GM13977 (cell line): ENCODE results near the gene SIN3B.
"Not testable (repeated sequence)": the region's sequence is repeated elsewhere in the genome, so short reads cannot be mapped to it uniquely, and the experiment has no call there.

Experiments
- DNase-seq: peaks from one replicate; pipeline ENCODE4 v3.0.0; 2012; ENCODE audit warnings: low spot score
- in situ Hi-C: fragments of 300-500 bp; cut with MboI; formaldehyde crosslinking; loops from one replicate; pipeline ENCODE4 v1.12.0; 2022; ENCODE audit warnings: low sequenced_read_pairs, low pct_unique_long_range_greater_than_20kb, mixed read lengths, inconsistent platforms; ENCODE audit not compliant: unreplicated experiment
- TF ChIP-seq, protein P1 (sequence below): IDR thresholded peaks from 2 replicates; pipeline ENCODE4 v1.5.1; 2012; ENCODE audit warnings: mild to moderate bottlenecking, control low read depth; ENCODE audit not compliant: insufficient read depth; ENCODE audit errors: extremely low read depth, missing control alignments

The SIN3B gene

DNA sequence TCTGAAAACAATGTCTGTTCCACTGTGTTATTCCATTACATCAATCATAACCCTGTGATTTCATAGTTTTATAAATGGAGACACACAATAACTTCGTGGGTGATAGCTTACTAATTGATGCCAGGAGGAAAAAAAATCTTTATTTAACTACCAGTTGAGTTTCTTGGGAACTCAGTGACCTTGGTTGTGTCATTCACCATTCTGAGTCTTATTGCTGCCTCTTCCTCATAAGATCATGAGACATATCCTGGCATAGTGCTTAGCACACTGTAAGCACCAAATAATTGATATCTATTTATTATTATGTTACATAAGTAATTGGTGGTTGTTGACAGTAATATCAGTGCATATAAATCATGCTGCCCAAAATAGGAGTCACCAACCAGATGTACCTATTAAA lies 39.1 kb upstream of the SIN3B start:
- no peak for DNase-seq
- TF ChIP-seq, protein P1, sequence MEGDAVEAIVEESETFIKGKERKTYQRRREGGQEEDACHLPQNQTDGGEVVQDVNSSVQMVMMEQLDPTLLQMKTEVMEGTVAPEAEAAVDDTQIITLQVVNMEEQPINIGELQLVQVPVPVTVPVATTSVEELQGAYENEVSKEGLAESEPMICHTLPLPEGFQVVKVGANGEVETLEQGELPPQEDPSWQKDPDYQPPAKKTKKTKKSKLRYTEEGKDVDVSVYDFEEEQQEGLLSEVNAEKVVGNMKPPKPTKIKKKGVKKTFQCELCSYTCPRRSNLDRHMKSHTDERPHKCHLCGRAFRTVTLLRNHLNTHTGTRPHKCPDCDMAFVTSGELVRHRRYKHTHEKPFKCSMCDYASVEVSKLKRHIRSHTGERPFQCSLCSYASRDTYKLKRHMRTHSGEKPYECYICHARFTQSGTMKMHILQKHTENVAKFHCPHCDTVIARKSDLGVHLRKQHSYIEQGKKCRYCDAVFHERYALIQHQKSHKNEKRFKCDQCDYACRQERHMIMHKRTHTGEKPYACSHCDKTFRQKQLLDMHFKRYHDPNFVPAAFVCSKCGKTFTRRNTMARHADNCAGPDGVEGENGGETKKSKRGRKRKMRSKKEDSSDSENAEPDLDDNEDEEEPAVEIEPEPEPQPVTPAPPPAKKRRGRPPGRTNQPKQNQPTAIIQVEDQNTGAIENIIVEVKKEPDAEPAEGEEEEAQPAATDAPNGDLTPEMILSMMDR, result no peak
- in situ Hi-C loops, result no loop called here

DNA sequence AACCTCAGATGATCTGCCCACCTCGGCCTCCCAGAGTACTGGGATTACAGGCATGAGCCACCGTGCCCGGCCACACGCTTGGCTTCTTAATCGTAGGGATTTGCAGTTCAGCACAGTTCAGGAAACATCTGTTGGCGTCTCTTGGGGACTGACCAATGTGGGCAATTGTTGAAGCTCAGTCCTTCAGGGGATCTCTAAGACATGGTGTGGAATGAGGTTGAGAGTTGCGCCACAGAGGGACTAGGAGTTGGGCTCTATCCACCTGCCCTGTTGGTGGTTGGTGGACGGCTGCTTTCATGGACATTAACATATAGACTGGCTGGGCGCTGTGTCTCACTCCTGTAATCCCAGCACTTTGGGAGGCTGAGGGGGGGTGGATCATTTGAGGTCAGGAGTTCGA lies 37.3 kb upstream of the SIN3B start:
- DNase-seq, result no peak
- in situ Hi-C loops, result no loop called here
- TF ChIP-seq, protein P1, result no peak

DNA sequence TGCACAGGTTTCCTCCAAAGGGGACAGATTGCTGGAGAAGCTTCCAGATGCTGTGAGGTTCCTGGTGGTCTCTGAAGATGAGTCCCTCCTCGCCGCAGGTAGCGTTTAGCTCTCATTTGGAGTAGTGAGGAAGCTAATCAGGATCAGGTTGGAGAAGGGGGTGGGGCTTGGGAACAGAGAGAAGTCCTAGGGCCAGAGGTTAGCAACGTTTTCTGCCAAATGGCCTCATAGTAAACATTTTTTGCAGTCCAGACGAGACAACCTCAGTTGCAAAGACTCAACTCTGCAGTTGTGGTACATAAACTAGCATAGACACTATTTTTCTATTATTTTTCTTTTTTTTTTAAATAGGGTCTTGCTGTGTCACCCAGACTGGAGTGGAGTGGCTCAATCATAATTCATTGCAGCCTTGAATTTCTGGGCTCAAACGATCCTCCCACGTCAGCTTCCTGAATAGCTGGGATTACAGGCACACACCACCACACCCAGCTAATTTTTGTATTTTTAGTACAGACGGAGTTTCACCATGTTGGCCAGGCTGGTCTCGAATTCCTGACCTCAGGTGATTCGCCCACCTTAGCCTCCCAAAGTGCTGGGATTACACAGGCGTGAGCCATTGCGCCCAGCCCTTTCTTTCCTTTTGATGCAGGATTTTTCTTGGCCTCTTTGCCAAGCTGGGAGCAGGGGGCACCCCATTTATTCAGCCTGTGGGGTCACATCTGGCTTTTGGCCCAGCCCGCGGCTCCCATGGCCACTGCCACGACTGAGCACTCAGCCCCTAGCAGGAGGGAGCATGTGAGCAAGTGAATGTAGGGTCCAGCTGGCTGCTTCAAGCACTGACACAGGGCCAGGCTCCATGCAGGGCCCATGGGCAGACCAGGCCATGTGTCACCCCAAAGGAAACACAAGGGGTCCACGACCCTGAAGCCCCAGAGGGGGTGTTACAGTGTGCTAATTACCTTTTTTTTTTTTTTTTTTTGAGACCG lies 34.4 kb upstream of the SIN3B start:
- DNase-seq, result no peak
- in situ Hi-C loops, result no loop called here

DNA sequence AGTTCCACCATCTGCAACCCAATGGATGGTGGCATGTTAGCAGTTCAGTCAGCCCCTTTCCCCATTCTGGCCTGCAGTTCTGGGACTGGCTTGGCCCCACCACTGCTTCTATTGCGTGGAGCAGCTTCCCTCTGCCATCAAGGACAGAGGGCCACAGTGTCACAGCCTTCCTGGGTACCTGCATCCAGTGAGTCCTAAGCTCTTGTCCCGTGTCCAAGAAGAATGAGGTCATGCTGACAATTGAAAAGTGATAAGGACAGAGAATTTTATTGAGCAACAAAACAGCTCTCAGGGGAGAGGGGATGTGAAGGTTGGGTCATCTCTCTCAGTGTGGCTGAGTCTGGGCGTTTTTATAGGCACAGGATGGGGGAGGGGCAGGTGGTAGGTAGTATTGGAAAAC lies 33.5 kb upstream of the SIN3B start:
- DNase-seq, result no peak
- TF ChIP-seq, protein P1, result no peak
- in situ Hi-C loops, result no loop called here

More for the DNA sequence above, 34.4 kb upstream of the SIN3B start:
- TF ChIP-seq, protein P1, result no peak

DNA sequence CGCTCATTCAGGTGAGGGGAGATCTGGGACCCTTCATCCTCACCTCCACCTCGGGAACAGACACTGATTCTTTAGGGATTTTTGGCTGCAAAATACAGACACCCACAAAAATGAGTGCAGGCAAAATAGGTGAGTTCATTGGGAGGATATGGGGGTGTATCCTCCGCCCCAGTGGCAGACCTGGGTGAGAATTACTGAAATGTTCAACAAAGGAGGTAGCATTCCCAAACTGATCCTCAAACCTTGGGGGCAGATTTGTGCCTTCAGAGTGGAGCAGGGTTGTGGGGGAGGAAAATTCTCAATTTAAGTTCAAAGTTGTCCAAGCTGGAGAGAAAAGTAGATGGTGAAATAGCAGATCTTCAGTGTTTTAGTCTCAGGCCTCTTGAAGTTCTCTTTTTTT lies 31.3 kb upstream of the SIN3B start:
- in situ Hi-C loops, result no loop called here
- TF ChIP-seq, protein P1, result no peak
- DNase-seq, result no peak

DNA sequence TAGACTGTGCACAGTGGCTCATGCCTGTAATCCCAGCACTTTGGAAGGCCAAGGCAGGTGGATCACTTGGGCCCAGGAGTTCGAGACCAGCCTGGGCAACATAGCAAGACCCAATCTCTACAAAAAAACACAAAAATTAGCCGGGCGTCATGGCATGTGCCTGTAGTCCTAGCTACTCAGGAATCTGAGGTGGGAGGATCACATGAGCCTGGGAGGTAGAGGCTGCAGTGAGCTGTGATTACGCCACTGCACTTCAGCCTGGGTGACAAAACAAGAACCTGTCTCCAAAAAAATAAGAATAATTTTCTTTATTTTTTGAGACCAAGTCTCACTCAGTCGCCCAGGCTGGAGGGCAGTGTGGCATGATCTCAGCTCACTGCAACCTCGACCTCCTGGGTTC lies 30.9 kb upstream of the SIN3B start:
- in situ Hi-C loops, DNase-seq: not testable (repeated sequence)

DNA sequence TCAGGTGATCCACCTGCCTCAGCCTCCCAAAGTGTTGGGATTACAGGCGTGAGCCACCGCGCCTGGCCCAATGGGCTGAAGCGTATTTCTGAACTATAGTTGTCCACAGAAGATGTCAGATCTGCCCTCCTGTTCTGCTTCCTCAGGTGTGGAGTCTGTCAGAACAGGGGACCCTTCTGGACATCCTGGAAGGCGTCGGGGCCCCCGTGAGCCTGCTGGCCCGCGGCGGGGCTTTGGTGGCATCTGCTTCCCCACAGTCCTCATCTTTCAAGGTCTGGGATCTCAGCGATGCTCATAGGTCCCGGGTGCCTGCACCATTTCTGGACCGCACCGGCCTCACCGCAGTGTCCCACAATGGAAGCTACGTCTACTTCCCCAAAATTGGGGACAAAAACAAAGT lies 29.5 kb upstream of the SIN3B start:
- in situ Hi-C loops, result no loop called here
- TF ChIP-seq, protein P1, result no peak
- DNase-seq, result no peak
